A549 (cell line): Measurements from ENCODE around the gene ODC1.

ENCODE experiments used
- EP300 ChIP-seq, 2 experiments: fragments of >200 bp; sonication (Bioruptor Twin); formaldehyde crosslinking; IDR thresholded peaks; 2 replicates in 1 of 2; 3 replicates in 1 of 2; pipeline ENCODE4 v1.6.1; 2016 to 2017
- HMGXB4 ChIP-seq: fragments of 250-450 bp; sonication (Bioruptor Pico); IDR thresholded peaks from 2 replicates; pipeline ENCODE4 v1.5.0; 2021; ENCODE audit warnings: mild to moderate bottlenecking, moderate library complexity, borderline replicate concordance
- MAFK ChIP-seq: fragments of 450-650 bp; IDR thresholded peaks from 2 replicates; pipeline ENCODE4 v1.6.1; 2014; ENCODE audit not compliant: partially characterized antibody
- ZFP36 ChIP-seq: fragments of 450-650 bp; IDR thresholded peaks from 2 replicates; pipeline ENCODE4 v1.6.1; 2014; ENCODE audit warnings: borderline replicate concordance; ENCODE audit not compliant: partially characterized antibody
- TF ChIP-seq, protein P1 (sequence below): fragments of >200 bp; sonication (Bioruptor Twin); formaldehyde crosslinking; IDR thresholded peaks from 3 replicates; pipeline ENCODE4 v1.5.1; 2016

GRCh38 chr2:10441948-10442347 is 6.2 kb downstream of the ODC1 start:
- TF ChIP-seq MAFK (no peak), HMGXB4 (CRISPR knock-in tag) (no peak), ZFP36 (no peak), EP300 (IDR thresholded peaks at IDR 0.05) (no peak)
- TF ChIP-seq, protein P1, sequence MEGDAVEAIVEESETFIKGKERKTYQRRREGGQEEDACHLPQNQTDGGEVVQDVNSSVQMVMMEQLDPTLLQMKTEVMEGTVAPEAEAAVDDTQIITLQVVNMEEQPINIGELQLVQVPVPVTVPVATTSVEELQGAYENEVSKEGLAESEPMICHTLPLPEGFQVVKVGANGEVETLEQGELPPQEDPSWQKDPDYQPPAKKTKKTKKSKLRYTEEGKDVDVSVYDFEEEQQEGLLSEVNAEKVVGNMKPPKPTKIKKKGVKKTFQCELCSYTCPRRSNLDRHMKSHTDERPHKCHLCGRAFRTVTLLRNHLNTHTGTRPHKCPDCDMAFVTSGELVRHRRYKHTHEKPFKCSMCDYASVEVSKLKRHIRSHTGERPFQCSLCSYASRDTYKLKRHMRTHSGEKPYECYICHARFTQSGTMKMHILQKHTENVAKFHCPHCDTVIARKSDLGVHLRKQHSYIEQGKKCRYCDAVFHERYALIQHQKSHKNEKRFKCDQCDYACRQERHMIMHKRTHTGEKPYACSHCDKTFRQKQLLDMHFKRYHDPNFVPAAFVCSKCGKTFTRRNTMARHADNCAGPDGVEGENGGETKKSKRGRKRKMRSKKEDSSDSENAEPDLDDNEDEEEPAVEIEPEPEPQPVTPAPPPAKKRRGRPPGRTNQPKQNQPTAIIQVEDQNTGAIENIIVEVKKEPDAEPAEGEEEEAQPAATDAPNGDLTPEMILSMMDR, result no peak
